Vagina (tissue), 2 donors: ENCODE data around the gene TWIST2.

Source experiments
- POLR2A ChIP-seq, 2 donors: fragments of 450-650 bp; IDR thresholded peaks; one replicate each; pipeline ENCODE4 v1.6.1; 2017; ENCODE audit warnings: antibody characterized with exemption in 2 of 2, mild to moderate bottlenecking in 2 of 2, moderate library complexity in 2 of 2
- POLR2AphosphoS5 ChIP-seq, 2 donors: sonication (generic); formaldehyde crosslinking; IDR thresholded peaks; one replicate each; pipeline ENCODE4 v1.9.0; 2017; ENCODE audit warnings: antibody characterized with exemption in 2 of 2, mild to moderate bottlenecking in 2 of 2, low read depth in 1 of 2; ENCODE audit not compliant: insufficient read depth in 1 of 2
- TF ChIP-seq, protein P1 (sequence below), 3 experiments: fragments of 450-650 bp in 2 of 3; fragments of 200-600 bp in 1 of 3; sonication (generic) in 1 of 3; IDR thresholded peaks; one replicate each; pipeline ENCODE4 v1.5.1; 2017 to 2019; ENCODE audit warnings: antibody characterized with exemption in 3 of 3, mild to moderate bottlenecking in 2 of 3, moderate library complexity in 2 of 3

DNA sequence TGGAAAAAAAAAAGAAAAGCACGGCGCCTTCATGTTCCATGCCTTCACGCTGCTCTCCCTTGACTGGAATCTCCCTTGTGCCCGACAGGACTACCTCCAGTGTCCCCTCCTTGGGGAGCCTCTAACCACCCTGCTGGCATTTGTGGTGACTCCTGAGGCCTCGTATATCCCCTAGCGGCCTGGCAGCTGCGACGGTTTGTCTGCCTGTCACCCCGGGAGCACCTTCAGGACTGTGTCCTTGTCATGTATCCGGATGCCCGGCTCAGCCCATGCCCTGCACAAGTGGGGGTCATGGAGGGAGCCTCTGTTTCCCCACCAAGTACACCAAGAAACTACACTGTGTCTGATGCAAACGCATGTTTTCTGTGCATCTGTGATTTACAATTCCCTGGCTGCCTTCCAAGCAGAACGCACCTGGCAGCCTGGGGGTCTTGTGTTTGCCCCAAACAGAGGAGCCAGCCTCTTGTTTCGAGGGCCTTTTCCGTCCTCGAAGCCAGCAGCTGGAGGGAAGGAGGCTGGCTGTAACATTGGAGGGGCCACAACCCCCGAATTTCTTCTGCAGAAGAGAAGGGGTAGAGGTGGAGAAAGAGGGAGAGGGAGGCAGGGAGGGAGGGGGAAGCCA lies 18.9 kb downstream of the TWIST2 start:
- TF ChIP-seq, protein P1, sequence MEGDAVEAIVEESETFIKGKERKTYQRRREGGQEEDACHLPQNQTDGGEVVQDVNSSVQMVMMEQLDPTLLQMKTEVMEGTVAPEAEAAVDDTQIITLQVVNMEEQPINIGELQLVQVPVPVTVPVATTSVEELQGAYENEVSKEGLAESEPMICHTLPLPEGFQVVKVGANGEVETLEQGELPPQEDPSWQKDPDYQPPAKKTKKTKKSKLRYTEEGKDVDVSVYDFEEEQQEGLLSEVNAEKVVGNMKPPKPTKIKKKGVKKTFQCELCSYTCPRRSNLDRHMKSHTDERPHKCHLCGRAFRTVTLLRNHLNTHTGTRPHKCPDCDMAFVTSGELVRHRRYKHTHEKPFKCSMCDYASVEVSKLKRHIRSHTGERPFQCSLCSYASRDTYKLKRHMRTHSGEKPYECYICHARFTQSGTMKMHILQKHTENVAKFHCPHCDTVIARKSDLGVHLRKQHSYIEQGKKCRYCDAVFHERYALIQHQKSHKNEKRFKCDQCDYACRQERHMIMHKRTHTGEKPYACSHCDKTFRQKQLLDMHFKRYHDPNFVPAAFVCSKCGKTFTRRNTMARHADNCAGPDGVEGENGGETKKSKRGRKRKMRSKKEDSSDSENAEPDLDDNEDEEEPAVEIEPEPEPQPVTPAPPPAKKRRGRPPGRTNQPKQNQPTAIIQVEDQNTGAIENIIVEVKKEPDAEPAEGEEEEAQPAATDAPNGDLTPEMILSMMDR (IDR thresholded peaks at IDR 0.05) = no peak
- TF ChIP-seq POLR2AphosphoS5 (IDR thresholded peaks at IDR 0.05; ENCODE audit: insufficient read depth in 1 of 2, low read depth in 1 of 2) (peak in 1 of 2 donors; percentile 6), POLR2A (IDR thresholded peaks at IDR 0.05) (no peak)
